HepG2 (cell line): ENCODE results near the gene SLC38A3. TPM values are rescaled to one million over a fixed set of nuclear protein-coding genes. Genes with fewer than 3 reads are reported as not detected.
A peak's percentile ranks its signal among the peaks of the same experiment; 100 is the strongest.

ENCODE experiments used
- ATAD3A ChIP-seq: sonication (generic); formaldehyde crosslinking; IDR thresholded peaks from 2 replicates; pipeline ENCODE4 v1.4.0; 2020; ENCODE audit warnings: missing genetic modification reagents
- BRD4 ChIP-seq: sonication (generic); formaldehyde crosslinking; IDR thresholded peaks from 2 replicates; pipeline ENCODE4 v1.4.0; 2020; ENCODE audit warnings: missing genetic modification reagents
- CEBPG ChIP-seq: IDR thresholded peaks from 2 replicates; pipeline ENCODE4 v1.6.1; 2016
- ELF3 ChIP-seq: IDR thresholded peaks from 2 replicates; pipeline ENCODE4 v1.6.1; 2016; ENCODE audit warnings: missing genetic modification reagents, missing compliant biosample characterization
- FOSL1 ChIP-seq: sonication (generic); formaldehyde crosslinking; IDR thresholded peaks from 2 replicates; pipeline ENCODE4 v1.9.0; 2021; ENCODE audit warnings: missing genetic modification reagents, borderline replicate concordance
- FOXA3 ChIP-seq: IDR thresholded peaks from 2 replicates; pipeline ENCODE4 v1.6.1; 2016; ENCODE audit warnings: missing genetic modification reagents, missing compliant biosample characterization
- GPN1 ChIP-seq: sonication (generic); formaldehyde crosslinking; IDR thresholded peaks from 2 replicates; pipeline ENCODE4 v1.5.1; 2020; ENCODE audit warnings: missing genetic modification reagents, borderline replicate concordance
- HES4 ChIP-seq: sonication (generic); formaldehyde crosslinking; IDR thresholded peaks from 2 replicates; pipeline ENCODE4 v1.9.0; 2021; ENCODE audit warnings: mild to moderate bottlenecking, missing genetic modification reagents, borderline replicate concordance
- KLF9 ChIP-seq: IDR thresholded peaks from 2 replicates; pipeline ENCODE4 v1.6.1; 2016; ENCODE audit warnings: low read depth
- MIER2 ChIP-seq: IDR thresholded peaks from 2 replicates; pipeline ENCODE4 v1.6.1; 2016; ENCODE audit warnings: missing biosample characterization, missing genetic modification reagents
- PPARG ChIP-seq: conservative IDR thresholded peaks from 2 replicates; pipeline ENCODE4 v1.6.1; 2016; ENCODE audit warnings: missing biosample characterization, missing genetic modification reagents
- PTBP1 ChIP-seq: fragments of 200-400 bp; formaldehyde crosslinking; IDR thresholded peaks from 2 replicates; pipeline ENCODE4 v1.6.1; 2018; ENCODE audit warnings: low read length, low read depth; ENCODE audit not compliant: poor library complexity, severe bottlenecking
- RORA ChIP-seq: sonication (generic); formaldehyde crosslinking; IDR thresholded peaks from 2 replicates; pipeline ENCODE4 v1.5.0; 2020; ENCODE audit warnings: mild to moderate bottlenecking, missing genetic modification reagents, moderate library complexity
- SP1 ChIP-seq, 2 experiments: fragments of 450-650 bp in 1 of 2; sonication (generic) in 1 of 2; formaldehyde crosslinking in 1 of 2; IDR thresholded peaks; 2 replicates each; pipeline versions ENCODE4 v1.4.0 to v1.6.1; 2016 to 2020; ENCODE audit warnings: missing genetic modification reagents in 1 of 2
- ZBTB4 ChIP-seq: sonication (generic); formaldehyde crosslinking; IDR thresholded peaks from 2 replicates; pipeline ENCODE4 v1.4.0; 2020; ENCODE audit warnings: missing genetic modification reagents, mild to moderate bottlenecking, borderline replicate concordance
- ZFP1 ChIP-seq: IDR thresholded peaks from 2 replicates; pipeline ENCODE4 v1.6.1; 2016
- ZFP36 ChIP-seq: fragments of 150-350 bp; IDR thresholded peaks from 2 replicates; pipeline ENCODE4 v1.6.1; 2018; ENCODE audit warnings: borderline replicate concordance, low read length, low read depth; ENCODE audit not compliant: partially characterized antibody
- ZKSCAN5 ChIP-seq: sonication (generic); formaldehyde crosslinking; IDR thresholded peaks from 2 replicates; pipeline ENCODE4 v1.5.1; 2020; ENCODE audit warnings: mild to moderate bottlenecking, missing genetic modification reagents
- ZNF274 ChIP-seq: sonication (generic); formaldehyde crosslinking; IDR thresholded peaks from 2 replicates; pipeline ENCODE4 v1.5.1; 2020; ENCODE audit warnings: mild to moderate bottlenecking, missing genetic modification reagents
- ZNF350 ChIP-seq: sonication (generic); formaldehyde crosslinking; IDR thresholded peaks from 2 replicates; pipeline ENCODE4 v1.4.0; 2020; ENCODE audit warnings: mild to moderate bottlenecking, low read depth, missing genetic modification reagents, borderline replicate concordance
- ZNF558 ChIP-seq: sonication (generic); formaldehyde crosslinking; IDR thresholded peaks from 2 replicates; pipeline ENCODE4 v1.9.0; 2022; ENCODE audit warnings: mild to moderate bottlenecking, missing genetic modification reagents, borderline replicate concordance
- ZNF646 ChIP-seq: sonication (generic); formaldehyde crosslinking; IDR thresholded peaks from 2 replicates; pipeline ENCODE4 v1.9.0; 2021; ENCODE audit warnings: mild to moderate bottlenecking, missing genetic modification reagents
- polyA plus RNA-seq, 8 experiments: library from polyadenylated mRNA; depleted of rRNA in 3 of 8; stranded (reverse) in 7 of 8; unstranded in 1 of 8; fragments of >200 nt; fragmentation: Illumina TruSeq in 4 of 8; extraction: Trizol in 4 of 8; gene quantifications; 2 replicates each; pipeline versions ENCODE4 v1.2.1 to v1.2.3, GENCODE V29; 2011 to 2016; ENCODE audit warnings: low read depth in 4 of 8, missing spikeins in 1 of 8, mixed read lengths in 1 of 8; ENCODE audit not compliant: insufficient read depth in 1 of 8
- total RNA-seq, 5 experiments: library from RNA; depleted of rRNA; stranded (reverse); fragments of >200 nt; fragmentation: Illumina TruSeq; extraction: Trizol; gene quantifications; 2 replicates each; pipeline ENCODE4 v1.2.3, GENCODE V29; 2016; ENCODE audit warnings: low read depth in 1 of 5

Gene SLC38A3
- total and polyA plus RNA-seq, 2 of the 13 experiments (the other 11 are each of a cell fraction or from before 2014, with no cell fraction given) = 29.8 to 164 TPM

GRCh38 chr3:50203113-50203808 lies 1.8 kb upstream of the SLC38A3 start (continued):
- TF ChIP-seq ZNF274 (CRISPR knock-in tag) (no peak), MIER2 (CRISPR knock-in tag) (0 out of 2 replicates have a peak, but pooled peaks have one; percentile 41), SP1 (IDR thresholded peaks at IDR 0.05) (no peak), SP1 (CRISPR knock-in tag; IDR thresholded peaks at IDR 0.05) (no peak), ZFP1 (CRISPR knock-in tag) (no peak; the same call in 1 of the 2 replicates), ZFP36 (no peak), FOXA3 (CRISPR knock-in tag) (peak; percentile 80), PTBP1 (no peak), ZNF646 (no peak), HES4 (peak; percentile 31; the same call in 1 of the 2 replicates), FOSL1 (CRISPR knock-in tag) (no peak), ZNF558 (CRISPR knock-in tag) (no peak), PPARG (CRISPR knock-in tag) (no peak), BRD4 (CRISPR knock-in tag) (0 out of 2 replicates have a peak, but pooled peaks have one; percentile 64), RORA (CRISPR knock-in tag) (no peak), CEBPG (CRISPR knock-in tag) (no peak), ZNF350 (CRISPR knock-in tag) (0 out of 2 replicates have a peak, but pooled peaks have one; percentile 8), ATAD3A (no peak), ZBTB4 (no peak), KLF9 (CRISPR knock-in tag) (no peak), ZKSCAN5 (CRISPR knock-in tag) (no peak), GPN1 (no peak), ELF3 (CRISPR knock-in tag) (peak; percentile 49; the same call in 1 of the 2 replicates)
